ENCODE measurements around the gene REXO2.

REXO2 gene

GRCh38 chr11:114440971-114441763 lies 1.9 kb downstream of the REXO2 start:
- no peak for DNase-seq (ENCODE audit: low read depth in 1 of 2, low spot score in 1 of 2)

- no peak for DNase-seq (ENCODE audit: low read depth in 1 of 2, low spot score in 1 of 2)
These were observed 2.7 kb downstream of the REXO2 start for GRCh38 chr11:114441921-114442320.

GRCh38 chr11:114442536-114442935 lies 3.3 kb downstream of the REXO2 start:
- no peak for DNase-seq (ENCODE audit: low read depth in 1 of 2, low spot score in 1 of 2)

GRCh38 chr11:114447444-114447843 lies 8.2 kb downstream of the REXO2 start:
- no peak for DNase-seq (ENCODE audit: low read depth in 1 of 2, low spot score in 1 of 2)

- DNase-seq (ENCODE audit: low read depth in 1 of 2, low spot score in 1 of 2) = no peak
These were observed 8.6 kb downstream of the REXO2 start for GRCh38 chr11:114447892-114448291.

GRCh38 chr11:114448749-114449482 lies 9.6 kb downstream of the REXO2 start:
- no peak for DNase-seq (ENCODE audit: low read depth in 1 of 2, low spot score in 1 of 2)

- DNase-seq (ENCODE audit: low read depth in 1 of 2, low spot score in 1 of 2) = no peak
These were observed 10.6 kb downstream of the REXO2 start for GRCh38 chr11:114449845-114450244.

GRCh38 chr11:114452399-114452798 lies 13.1 kb downstream of the REXO2 start:
- DNase-seq (ENCODE audit: low read depth in 1 of 2, low spot score in 1 of 2) = no peak

GRCh38 chr11:114463999-114464398 lies 24.7 kb downstream of the REXO2 start:
- DNase-seq (ENCODE audit: low read depth in 1 of 2, low spot score in 1 of 2) = no peak

GRCh38 chr11:114466742-114467141 lies 27.5 kb downstream of the REXO2 start:
- no peak for DNase-seq (ENCODE audit: low read depth in 1 of 2, low spot score in 1 of 2)

- no peak for DNase-seq (ENCODE audit: low read depth in 1 of 2, low spot score in 1 of 2)
These were observed 33.4 kb downstream of the REXO2 start for GRCh38 chr11:114472661-114473060.

- DNase-seq (ENCODE audit: low read depth in 1 of 2, low spot score in 1 of 2) = no peak
These were observed 38.7 kb downstream of the REXO2 start for GRCh38 chr11:114478001-114478410.

GRCh38 chr11:114478768-114479167 lies 39.5 kb downstream of the REXO2 start:
- DNase-seq (ENCODE audit: low read depth in 1 of 2, low spot score in 1 of 2) = no peak

GRCh38 chr11:114479331-114479730 lies 40.1 kb downstream of the REXO2 start:
- DNase-seq (ENCODE audit: low read depth in 1 of 2, low spot score in 1 of 2) = no peak

GRCh38 chr11:114482114-114482513 lies 42.8 kb downstream of the REXO2 start:
- DNase-seq (ENCODE audit: low read depth in 1 of 2, low spot score in 1 of 2) = no peak

- no peak for DNase-seq (ENCODE audit: low read depth in 1 of 2, low spot score in 1 of 2)
These were observed 44.7 kb downstream of the REXO2 start for GRCh38 chr11:114483929-114484328.

GRCh38 chr11:114496915-114497314 lies 57.6 kb downstream of the REXO2 start:
- no peak for DNase-seq (ENCODE audit: low read depth in 1 of 2, low spot score in 1 of 2)

- no peak for DNase-seq (ENCODE audit: low read depth in 1 of 2, low spot score in 1 of 2)
These were observed 60.5 kb downstream of the REXO2 start for GRCh38 chr11:114499756-114500155.
